Stimulated activated CD4-positive, alpha-beta T cell treated with anti-CD3 and anti-CD28 coated beads, TNF-alpha, amount 100 ng/mL, for 1 hour (primary cell): Measurements from ENCODE around the gene KISS1.

Source experiments
- DNase-seq, 3 donors: peaks; one replicate each; pipeline ENCODE4 v3.0.0-alpha.2; 2020; ENCODE audit warnings: low read depth in 3 of 3, low spot score in 1 of 3

The KISS1 gene

DNA sequence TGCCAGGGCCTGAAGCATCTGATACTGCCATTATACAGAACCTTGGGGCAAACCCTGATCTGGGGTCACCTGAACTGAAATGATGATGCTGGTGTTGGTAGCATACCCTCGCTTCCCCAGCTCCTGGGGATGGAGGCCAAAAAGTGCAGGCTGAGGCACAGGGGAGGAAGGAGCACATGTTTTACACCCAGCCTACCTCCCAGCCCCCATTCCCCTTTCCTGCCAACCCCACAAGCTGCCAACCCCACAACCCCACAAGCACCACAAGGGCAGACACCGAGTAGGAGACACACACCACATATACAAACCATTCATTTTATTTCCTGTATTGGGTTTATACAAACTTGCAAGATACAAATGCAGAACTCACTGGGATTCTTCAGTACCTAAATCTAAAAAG lies 22.3 kb upstream of the KISS1 start:
- DNase-seq, result no peak

DNA sequence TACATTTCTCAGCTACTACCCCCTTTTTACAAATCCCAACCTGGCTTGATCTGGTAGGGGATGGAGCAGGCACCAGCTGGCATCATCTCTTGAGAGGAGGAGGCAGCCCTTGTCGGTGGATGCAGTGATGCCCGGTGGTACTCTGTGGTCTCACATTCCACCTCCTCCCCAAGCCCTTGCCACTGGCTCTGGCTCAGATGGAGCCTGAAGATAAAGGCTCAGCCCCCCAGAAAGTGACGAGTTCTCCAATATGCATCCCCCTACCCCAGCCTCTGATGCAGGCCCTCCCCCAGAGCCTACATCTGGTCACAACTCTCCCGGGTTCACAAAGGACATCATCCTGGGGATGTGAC lies 21.3 kb upstream of the KISS1 start:
- no peak for DNase-seq

DNA sequence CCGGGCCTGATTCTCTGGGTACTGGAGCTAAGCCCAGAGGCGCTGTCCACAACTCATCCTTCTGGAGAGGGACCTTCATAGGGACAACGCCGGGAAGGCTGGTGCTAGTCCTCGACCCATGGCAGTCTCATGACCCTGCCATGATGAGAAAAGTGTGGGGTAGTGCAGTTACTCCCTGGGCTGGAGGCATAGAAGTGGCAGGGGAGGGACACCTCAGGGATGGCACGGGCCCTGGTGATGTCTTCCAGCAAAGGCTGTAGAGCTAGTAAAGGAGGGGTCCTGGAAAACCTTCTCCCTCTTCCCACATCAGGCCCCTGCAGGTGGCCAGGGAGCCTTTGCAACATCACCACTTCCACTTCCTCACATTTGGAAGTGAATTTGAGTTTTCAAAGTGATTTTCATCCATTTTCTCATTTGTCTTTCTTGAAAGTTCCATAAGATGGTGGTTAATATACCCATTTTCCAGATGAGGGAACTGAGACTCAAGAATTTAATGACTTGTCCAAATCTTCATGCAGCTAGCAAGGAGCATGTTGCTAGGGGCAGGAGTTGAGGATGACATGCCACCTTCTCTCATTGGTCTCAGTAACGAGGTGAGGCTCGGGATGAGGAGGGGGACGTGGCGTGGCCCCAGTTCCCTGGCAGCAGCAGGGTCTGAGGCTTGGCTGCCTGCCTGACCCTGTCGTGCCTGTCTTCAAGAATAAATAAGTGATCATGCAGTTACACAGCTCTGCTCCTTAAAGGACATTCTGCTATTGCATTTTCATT lies 20.8 kb upstream of the KISS1 start:
- DNase-seq, result no peak

DNA sequence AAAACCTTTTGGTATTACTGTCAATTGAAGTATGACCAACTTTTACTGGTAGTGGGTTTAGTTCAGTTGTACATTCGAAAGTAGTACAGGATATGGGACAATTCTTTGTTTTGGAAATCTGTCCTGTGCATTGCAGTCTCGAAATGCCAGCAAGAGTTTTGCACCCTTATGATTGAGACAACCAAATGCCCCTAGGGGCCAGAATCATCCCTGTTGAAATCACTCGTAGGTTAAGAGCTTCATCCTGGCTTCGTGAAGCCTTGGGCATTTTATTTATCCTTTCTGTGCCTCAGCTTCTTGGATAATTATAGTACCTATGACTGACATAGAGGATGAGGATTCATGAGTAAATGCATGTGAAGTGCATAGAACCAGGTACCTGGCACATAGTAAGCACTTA lies 19.9 kb upstream of the KISS1 start:
- no peak for DNase-seq

DNA sequence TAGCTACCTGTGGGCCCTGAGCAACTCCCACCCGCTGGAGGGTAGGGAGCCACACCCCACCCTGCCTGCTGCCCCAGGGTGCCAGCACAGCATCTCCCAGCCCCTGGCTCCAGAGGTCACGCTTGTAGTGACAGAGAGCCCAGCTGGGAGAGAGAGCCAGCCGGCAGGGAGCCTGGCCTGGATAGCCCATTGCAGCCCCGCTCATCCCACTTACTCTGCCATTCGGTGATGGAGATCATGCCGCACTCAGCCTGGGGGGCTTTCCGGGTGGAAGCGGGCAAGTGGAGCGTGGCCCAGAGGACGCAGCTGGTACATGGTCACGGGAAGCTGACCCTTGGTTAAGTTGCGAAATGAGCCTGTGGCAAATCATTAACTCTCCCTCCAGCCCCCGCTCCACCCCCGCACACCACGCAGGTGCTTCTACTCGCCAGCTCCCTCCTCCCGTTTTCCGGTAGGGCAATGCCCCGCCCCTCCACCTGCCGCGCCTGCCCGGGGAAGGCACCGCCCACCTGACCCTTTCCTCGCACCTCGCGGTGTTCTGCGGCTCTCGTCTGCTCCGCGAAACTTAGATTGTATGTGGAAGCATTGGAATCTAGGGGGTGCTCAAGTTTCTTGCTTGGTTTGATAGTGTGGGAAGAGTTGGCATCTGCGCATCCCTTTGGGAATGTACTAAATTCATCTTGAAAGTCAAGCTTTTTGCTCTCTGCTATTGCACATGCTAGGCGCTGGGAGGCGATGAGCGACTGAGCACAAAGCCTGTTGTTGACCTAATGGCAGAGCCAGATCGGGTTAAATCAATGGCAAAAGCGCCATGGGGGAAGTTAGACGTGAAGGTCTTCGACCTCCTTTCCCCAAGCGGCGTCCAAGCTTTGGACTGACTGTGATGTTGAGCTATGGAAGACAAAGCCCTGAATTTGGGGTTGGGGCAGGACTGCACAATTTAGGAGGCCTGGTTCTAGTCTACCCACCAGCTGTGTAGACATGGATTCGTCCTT lies 17.7 kb upstream of the KISS1 start, which contains the start of gene GOLT1A:
Gene GOLT1A (minus strand): TSS at position 321 of the 995 bp plus-strand sequence. CDS start 82 bp downstream, at position 239.
- DNase-seq, result peak in 1 of 3 donors; percentile 18

DNA sequence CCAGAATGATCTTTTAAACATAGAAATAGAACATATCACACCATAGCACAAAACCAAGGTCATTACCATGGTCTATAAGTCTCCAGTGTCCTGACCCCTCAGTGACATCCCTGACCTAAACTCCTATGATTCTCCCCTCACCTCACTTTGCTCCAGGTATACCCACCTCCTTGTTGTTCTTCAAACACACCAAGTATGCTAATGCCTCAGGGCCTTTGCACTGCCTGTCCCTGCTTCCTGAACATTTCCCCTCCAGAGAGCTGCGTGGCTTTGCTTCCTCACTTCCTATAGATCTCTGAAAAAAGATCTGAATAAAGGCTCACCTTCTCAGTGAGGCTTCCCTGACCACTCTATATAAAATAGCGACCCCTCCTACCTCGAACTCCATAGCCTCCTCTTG lies 16.4 kb upstream of the KISS1 start:
- no peak for DNase-seq

DNA sequence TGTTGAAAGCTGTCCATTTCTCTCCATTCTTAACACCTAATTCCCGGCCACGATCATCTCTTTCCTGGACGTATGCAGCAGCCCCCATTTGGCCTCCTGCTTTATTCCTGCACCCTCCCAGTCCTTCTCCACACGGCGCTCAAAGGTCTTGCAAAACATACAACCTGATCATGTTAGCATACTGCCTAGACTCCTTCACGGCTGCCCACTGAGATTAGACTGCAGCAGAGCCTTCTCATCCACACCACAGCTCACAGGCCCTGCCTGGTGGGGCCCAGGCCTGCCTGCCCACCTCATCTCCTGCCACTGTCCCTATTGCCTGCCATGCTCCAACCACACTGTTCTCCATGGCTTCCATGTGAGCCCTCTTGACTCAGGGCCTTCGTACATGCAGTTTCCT lies 14.8 kb upstream of the KISS1 start:
- DNase-seq, result no peak

DNA sequence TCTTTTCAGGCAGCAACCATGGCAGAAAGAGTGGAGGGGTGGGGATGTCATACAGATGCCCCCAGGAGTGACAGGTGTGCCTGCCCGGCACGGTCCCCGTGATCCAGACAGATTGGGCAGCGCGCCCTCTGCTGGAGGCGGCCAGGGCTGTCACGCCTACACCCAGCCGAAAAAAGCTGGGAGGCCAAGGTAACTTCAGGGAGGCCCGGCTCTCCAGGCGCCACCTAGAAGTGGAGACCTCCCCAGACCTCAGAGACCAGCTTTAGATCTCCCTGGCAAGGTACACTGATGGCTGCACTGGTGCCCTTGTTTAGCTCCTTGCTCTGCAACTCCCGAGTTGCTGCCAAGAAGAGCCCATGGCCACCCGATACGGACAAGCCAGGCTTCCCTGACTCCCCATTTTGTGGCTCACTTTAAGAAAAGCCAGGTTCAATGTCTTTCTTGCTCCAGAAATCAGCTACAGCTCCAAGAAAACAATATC lies 10.9 kb upstream of the KISS1 start:
- peak in 2 of 3 donors; percentile 36 to 73 for DNase-seq

DNA sequence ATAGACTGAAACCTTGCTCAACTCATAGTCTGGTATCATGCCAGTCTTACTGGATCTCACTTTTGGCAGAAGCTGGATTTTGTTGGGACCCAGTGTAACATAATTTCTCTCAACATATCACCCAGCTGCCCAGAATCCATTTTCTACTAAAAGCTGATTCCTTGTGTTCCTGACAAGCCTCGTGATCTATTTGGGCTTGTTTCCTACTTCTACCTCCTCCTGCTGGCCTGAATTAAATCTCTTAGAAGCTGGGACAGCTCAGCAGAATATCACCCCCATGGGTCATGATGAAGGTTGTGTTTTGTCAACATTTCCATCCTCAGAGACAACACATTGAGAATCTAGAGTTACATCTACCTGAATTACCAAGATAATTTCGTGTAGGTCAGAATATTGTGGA lies 9.8 kb upstream of the KISS1 start:
- DNase-seq, result no peak

DNA sequence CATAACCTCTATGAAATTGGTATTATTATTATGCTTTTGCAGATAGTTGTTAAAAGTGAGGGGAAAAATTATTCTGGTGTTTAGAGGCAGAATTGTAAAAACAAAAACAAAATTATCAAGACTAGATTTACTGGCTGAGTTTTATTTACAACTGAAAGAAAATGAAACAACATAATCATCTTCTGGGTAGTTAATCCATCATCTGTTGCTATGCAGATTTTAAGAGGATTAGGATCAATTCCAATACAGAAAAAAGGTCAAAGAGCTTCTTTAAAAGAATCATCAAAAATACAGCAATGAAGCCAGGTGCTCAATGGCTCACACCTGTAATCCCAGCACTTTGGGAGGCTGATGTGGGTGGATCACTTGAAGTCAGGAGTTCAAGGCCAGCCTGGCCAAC lies 9.2 kb upstream of the KISS1 start:
- no peak for DNase-seq

DNA sequence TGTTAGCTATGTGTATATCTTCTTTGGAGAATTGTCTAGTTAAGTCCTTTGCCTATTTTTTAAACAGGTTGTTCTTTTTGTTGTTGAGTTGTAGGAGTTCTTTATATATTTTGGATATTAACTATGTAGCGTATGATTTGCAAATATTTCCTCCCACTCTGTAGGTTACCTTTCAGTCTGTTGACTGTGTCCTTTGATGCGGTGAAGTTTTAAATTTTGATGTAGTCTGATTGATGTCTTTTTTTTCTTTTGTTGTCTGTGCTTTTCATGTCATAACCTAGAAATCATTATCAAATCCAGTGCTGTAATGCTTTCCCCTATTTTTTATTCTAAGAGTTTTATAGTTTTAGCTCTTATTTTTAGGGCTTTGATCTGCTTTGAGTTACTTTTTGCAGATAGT lies 8.7 kb upstream of the KISS1 start:
- DNase-seq, result no peak

DNA sequence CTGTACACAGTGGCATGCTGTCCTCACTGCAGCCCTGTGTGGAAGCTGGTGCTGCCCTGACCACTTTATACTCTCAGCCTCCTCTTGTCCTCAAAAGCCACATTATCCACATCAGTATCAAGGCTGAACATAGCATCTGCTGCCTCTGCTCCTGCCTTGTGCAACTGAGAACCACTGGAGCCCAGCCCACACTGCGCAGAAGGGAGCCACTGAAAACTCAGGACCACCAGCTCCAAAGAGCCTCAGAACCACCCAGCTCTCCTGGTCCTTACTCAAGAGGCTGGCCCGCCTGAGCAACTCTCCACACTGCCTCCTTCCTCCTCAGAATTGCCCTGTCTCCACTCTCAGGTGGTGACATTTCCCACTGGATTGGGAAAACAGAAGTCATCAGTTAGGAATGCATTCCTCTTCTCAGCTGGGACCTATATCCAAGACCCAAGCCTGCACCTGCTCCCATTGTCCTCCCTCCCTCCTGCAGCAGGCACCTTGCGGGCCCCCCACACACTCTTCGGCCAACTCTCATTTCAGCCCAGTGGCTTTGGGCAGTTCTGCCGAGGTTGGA lies 7.0 kb upstream of the KISS1 start:
- no peak for DNase-seq

DNA sequence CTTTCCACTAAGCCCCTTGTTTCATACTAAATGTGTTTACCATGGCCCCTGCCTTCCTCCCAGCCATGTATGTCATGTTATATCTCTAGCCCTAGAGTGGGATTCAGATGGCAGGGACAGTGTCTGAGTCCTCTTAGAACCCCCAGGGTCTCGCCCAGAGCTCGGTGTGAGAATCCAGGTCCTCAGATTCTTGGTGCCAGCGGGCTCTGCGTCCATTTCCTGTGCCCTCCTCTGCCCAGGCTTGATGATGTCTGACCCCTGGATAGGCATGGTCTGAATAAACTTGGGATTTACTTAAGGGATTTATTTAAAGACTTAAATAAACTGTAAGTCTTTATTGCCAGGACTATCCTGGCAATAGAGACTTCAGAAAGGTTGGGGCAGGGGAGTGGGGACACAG lies 6.2 kb upstream of the KISS1 start:
- DNase-seq, result no peak

DNA sequence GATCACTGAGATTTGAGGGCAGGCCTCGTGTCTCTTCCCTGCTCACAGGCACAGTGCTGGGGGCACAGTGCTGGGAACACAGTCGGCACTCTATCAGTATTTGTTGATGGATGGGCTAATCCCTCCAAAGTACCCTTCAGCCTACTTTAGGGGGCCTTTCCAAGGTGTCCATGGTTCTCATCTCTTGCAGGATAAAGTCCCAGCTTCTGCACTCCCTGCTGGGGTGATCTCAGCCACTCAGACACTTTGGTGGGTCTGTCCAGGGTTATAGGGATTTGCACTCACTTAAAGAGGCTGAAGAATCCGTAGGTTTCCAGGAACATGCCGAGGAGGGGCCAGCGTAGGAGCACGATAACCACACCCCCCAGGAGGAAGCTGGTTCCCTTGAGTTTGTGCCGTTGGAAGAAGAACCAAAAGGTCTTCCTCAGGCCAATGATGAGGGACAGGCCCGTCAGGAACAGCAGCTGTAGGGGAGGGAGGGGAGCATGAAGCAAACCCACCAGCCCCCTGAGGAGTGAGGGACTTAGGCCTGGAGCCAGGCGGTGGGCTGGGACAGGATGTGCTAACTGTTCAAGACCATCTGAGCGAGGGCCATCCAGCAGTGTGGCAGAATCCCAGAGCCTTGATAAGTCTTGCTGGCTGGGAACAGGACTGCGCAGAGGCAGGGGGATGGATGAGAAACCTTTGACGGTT lies 5.2 kb upstream of the KISS1 start:
- no peak for DNase-seq

DNA sequence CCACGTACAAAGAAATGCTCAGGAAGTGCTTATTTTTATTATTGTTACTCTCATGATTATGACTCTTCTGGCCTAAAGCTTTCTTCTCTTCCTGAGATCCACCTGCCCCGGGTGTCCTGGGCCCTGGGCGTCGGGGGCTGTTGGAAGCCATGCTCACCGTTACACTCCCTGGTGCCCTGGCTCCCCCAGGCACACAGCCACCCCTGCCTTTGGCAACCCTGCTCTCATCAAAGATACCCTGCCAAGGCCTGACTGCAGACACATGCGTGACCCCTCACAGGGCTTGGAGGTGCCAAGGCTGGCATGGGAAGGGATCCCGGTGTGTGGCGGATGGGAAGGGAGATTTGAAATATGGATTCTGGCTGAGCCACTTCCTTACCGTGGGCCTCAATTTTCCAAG lies 3.3 kb upstream of the KISS1 start:
- DNase-seq, result no peak

DNA sequence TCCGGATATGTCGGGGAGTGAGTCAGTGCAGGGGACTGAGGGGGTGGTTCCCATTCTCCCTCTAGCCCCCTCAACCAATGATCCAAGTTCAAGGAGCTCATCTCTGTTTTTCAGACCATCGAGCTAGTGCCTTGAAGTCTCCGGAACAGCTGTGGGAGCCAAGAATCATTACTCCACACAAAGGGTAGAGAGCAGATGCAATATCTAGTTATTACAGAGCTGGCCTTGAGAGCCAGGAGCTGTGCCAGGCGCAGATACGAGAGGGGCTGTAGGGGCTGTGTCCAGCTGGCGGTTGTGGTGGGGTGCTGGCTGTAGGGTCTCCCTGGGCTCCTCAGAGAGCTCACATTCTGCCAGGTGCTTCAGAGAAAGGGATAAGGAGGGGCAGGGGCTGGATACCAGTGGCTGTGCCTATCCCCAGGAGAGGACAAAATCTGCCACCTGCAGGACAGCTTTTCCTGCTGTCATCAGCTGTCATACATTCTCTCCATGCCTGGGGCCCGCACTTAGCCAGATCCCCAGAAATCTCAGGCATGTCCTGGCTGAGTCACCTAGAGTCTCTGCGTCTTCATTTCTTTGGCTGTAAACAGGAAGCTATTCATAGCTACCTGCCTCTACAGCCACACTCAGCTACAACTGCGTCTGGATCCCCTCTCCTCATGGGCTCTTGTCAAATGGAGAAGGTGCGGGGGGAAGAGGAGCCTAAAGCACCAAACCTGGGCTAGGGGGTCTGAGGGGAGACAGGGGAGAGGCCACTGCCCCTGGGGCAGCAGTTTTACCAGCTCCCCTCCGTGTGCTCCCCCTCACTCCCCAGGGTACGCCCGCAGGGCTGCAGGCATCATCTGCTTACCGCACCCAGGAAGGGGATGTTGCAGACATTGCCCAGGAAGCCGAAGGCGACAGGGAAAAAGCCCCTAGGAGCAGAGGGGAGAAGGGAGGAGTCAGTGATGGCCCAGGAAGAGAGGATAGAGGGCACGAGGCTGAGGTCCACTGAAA lies 2.4 kb upstream of the KISS1 start:
- no peak for DNase-seq

DNA sequence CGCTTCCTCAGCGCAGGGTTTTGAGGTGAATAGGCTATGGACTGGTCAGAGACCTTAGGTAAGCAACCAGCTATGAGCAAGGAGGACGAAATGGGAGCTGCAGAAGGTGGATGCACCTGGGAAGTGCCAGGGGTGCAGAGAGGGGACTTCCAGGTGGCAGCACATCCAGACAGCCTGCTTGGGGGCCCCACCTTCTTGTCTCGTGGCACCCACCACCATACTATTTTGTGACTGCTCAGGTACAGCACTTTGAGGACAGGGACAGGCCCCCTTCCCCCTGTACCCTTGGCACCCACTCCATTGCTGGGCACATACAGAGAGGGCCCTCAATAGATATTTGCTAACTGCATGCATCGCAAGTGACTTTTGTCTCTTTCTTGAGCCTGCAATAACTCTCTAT lies 777 bp upstream of the KISS1 start:
- DNase-seq, result no peak

DNA sequence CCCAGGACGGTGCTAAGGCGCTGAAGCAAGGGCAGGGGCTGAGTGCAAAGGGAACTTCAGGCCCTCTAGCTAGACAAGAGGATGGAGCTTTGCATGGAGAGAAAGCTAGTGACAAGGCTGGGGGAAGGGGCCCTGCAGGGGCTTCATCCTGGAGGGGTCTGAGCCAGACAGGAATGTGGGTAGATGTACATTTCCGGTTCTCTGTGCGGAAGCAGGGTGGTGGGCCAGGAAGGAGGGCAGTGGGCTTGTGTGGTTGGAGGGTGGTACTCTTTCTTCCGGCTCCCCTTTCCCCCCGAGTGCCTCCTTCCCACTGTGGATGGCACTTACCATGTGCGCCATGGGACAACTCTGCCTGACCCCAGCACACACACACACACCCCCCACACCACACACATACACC lies 1.5 kb downstream of the KISS1 start:
- DNase-seq, result no peak

DNA sequence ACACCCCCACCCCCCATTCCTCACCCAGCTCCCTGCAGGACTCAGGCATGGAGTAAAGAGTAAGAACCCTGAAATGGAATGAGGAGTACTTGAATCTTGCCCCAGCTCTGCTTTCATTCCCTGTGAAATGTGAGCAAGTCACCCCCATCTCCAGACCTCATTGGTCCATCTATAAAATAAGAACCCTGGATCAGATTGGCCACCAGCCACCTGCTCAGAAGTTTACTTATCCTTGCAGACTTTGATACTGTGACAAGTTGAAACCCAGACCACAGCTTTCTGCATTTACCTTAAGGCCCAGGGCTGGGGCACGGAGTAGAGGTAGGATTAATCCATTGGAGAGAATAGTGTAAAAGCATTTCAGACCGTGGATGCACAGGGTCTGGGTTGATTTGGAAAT lies 2.2 kb downstream of the KISS1 start:
- DNase-seq, result no peak
